GM18909 (cell line): ENCODE results near the gene GPR84.
A peak's percentile ranks its signal among the peaks of the same experiment; 100 is the strongest.

Experiments used
- ATAC-seq: cut with Tn5 transposase; IDR thresholded peaks from one replicate; pipeline ENCODE4 v1.9.1; 2021; ENCODE audit warnings: mild to moderate bottlenecking; ENCODE audit not compliant: unreplicated experiment, poor library complexity

GPR84 gene

GRCh38 chr12:54392485-54393206, 28.4 kb upstream of the GPR84 start:
- no peak for ATAC-seq

GRCh38 chr12:54390668-54391551, 26.6 kb upstream of the GPR84 start:
- no peak for ATAC-seq

GRCh38 chr12:54390176-54390667, 25.9 kb upstream of the GPR84 start:
- no peak for ATAC-seq

GRCh38 chr12:54389607-54390175, 25.4 kb upstream of the GPR84 start:
- ATAC-seq: no peak

GRCh38 chr12:54389134-54389508, 24.8 kb upstream of the GPR84 start:
- no peak for ATAC-seq

GRCh38 chr12:54388237-54389133, 24.2 kb upstream of the GPR84 start:
- no peak for ATAC-seq

- ATAC-seq: no peak
Observed at GRCh38 chr12:54387114-54387467, 22.8 kb upstream of the GPR84 start.

- no peak for ATAC-seq
Observed at GRCh38 chr12:54386403-54387113, 22.3 kb upstream of the GPR84 start.

GRCh38 chr12:54385251-54385914, 21.1 kb upstream of the GPR84 start:
- ATAC-seq: peak; percentile 56

GRCh38 chr12:54384591-54385041, 20.3 kb upstream of the GPR84 start, which contains the start of gene ZNF385A:
TSS of gene ZNF385A (minus strand) at chr12:54384733. CDS start at chr12:54384514, 219 bp downstream.
- peak; percentile 56 for ATAC-seq

GRCh38 chr12:54383041-54383609, 18.8 kb upstream of the GPR84 start:
- ATAC-seq: no peak

- ATAC-seq: no peak
Observed at GRCh38 chr12:54381136-54381535, 16.9 kb upstream of the GPR84 start.

- ATAC-seq: peak; percentile 80
Observed at GRCh38 chr12:54379398-54380201, 15.3 kb upstream of the GPR84 start.

GRCh38 chr12:54378796-54379397, 14.6 kb upstream of the GPR84 start:
- ATAC-seq: no peak

GRCh38 chr12:54377797-54378515, 13.7 kb upstream of the GPR84 start:
- ATAC-seq: no peak

- ATAC-seq: no peak
Observed at GRCh38 chr12:54377007-54377406, 12.7 kb upstream of the GPR84 start.

- no peak for ATAC-seq
Observed at GRCh38 chr12:54376596-54376995, 12.3 kb upstream of the GPR84 start.
